NCI-H128 (cell line): ENCODE results near the gene B9D1.
A peak's percentile ranks its signal among the peaks of the same experiment; 100 is the strongest.

Experiments used
- DNase-seq: peaks from one replicate; lab custom pipeline; 2025; ENCODE audit not compliant: unreplicated experiment; lab: John Stamatoyannopoulos, UW

Gene B9D1

GRCh38 chr17:19362277-19363113 is at the start of gene B9D1:
B9D1 (minus strand) TSS chr17:19362723; CDS start chr17:19362569, 154 bp downstream.
- peak; percentile 80 for DNase-seq

- DNase-seq = no peak
These were observed 49.1 kb upstream of the B9D1 start for GRCh38 chr17:19411631-19412030.

- DNase-seq = no peak
These were observed 48.5 kb upstream of the B9D1 start, which contains the start of gene RNF112 for GRCh38 chr17:19410875-19411620. RNF112 (plus strand) TSS chr17:19411232; CDS start chr17:19411409, 177 bp downstream.

GRCh38 chr17:19410091-19410490 is 47.6 kb upstream of the B9D1 start:
- no peak for DNase-seq

- no peak for DNase-seq
These were observed 47.0 kb upstream of the B9D1 start for GRCh38 chr17:19409509-19409908.

GRCh38 chr17:19409066-19409465 is 46.5 kb upstream of the B9D1 start:
- no peak for DNase-seq

GRCh38 chr17:19408346-19408710 is 45.8 kb upstream of the B9D1 start:
- DNase-seq = no peak

- DNase-seq = no peak
These were observed 45.2 kb upstream of the B9D1 start for GRCh38 chr17:19407601-19408345.

- no peak for DNase-seq
These were observed 42.6 kb upstream of the B9D1 start for GRCh38 chr17:19405114-19405513.

GRCh38 chr17:19404264-19404663 is 41.7 kb upstream of the B9D1 start:
- DNase-seq = no peak

- no peak for DNase-seq
These were observed 40.5 kb upstream of the B9D1 start for GRCh38 chr17:19403021-19403420.

- no peak for DNase-seq
These were observed 39.6 kb upstream of the B9D1 start for GRCh38 chr17:19402171-19402570.

GRCh38 chr17:19401321-19402010 is 38.9 kb upstream of the B9D1 start:
- DNase-seq = no peak

- no peak for DNase-seq
These were observed 37.4 kb upstream of the B9D1 start for GRCh38 chr17:19399750-19400450.

- DNase-seq = no peak
These were observed 36.0 kb upstream of the B9D1 start for GRCh38 chr17:19398301-19399181.

- no peak for DNase-seq
These were observed 35.1 kb upstream of the B9D1 start for GRCh38 chr17:19397556-19398041.

- no peak for DNase-seq
These were observed 29.8 kb upstream of the B9D1 start for GRCh38 chr17:19392303-19392702.

- no peak for DNase-seq
These were observed 28.9 kb upstream of the B9D1 start for GRCh38 chr17:19391432-19391831.

- no peak for DNase-seq
These were observed 28.4 kb upstream of the B9D1 start for GRCh38 chr17:19390951-19391350.
